GM18517 (cell line): ENCODE results near the gene DDI1.

Source experiments
- ATAC-seq: cut with Tn5 transposase; IDR thresholded peaks from one replicate; pipeline ENCODE4 v1.9.1; 2021; ENCODE audit warnings: mild to moderate bottlenecking, moderate library complexity; ENCODE audit not compliant: unreplicated experiment

Gene DDI1

DNA sequence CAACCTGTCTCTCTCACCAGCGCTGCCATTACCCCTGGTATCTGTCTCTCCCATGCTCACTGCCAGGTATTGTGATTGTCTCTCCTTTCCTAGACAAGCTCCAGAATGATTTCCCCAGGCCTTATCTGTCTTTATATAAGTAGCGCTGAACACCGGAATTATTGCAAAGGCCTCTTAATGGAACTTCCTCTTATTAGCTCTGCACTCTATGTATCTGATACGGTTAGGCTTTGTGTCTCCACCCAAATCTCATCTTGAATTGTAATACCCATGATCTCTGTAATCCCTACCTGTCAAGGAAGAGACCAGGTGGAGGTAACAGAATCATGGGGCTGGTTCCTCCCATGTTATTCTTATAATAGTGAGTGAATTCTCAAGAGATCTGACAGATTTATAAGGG, 39.3 kb downstream of the DDI1 start:
- ATAC-seq = no peak

DNA sequence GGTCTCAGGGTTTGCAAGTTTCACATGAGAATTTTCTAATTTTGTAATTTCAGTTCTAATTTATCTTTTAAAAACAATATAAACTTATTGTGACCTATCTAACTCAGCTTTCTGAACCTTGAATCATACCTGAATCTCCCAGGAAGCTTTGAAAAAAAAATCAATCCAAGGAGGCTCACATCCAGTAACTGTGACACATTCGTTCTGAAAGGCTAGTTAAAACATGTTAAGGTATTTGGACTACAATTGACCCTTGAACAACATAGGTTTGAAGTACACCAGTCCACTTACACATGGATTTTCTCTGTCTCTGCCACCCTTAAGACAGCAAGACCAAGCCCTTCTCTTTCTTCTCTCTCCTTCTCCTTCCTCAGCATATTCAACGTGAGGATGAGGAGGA, 40.0 kb downstream of the DDI1 start:
- ATAC-seq = no peak

DNA sequence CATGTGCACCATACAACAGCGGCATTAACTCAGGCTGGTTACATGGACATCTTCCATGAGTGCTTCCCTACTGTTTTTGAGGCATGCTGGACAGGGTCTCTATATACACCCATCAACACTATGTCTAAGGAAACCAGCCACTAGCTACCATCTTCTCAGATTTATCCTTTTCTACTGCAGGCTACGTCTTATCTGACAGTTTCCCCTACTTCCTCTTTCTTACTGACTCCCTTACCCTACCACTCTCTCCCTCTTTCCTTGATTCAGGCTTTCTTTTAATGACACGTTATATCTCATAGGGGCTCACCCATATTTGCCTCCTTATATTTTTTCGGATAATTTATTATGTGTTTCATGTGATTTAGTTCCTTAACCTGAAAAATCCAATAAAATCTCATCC, 41.8 kb downstream of the DDI1 start:
- ATAC-seq = no peak

DNA sequence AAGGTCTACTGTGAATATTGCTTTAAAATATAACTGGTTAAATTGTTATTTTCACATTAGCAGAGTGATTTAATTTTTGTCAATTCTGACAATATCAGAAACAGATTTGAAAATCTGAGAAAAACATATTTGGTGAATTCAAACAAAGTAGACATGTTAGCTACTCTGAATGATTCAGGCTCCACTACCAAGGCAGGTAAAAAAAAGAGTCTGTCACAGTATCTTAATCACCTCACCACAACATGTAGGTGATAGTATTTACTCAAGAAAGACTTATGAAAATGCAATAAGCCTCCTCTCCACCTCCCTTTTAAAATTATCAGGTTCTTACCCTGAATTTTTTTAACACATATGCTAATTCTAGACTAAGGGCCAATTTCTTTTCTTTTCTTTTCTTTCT, 42.6 kb downstream of the DDI1 start:
- ATAC-seq = no peak

DNA sequence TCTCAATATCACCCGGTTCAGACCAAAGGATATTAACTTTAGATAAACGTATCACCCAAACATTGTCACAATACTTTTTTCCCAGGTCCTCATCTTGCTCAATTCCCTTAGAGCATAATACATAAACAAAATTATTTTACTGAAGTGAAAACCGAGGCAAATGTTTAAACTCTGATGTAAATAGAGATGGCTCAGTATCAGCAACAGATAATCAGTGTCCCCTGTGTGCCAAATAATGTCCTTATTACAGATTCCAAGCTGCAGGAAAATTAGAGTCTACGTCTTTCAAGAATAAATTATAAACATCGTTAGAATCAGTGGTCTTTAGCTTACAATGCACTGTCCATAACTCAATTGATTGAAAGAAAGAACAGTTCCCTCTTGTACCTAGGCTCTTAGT, 50.2 kb downstream of the DDI1 start:
- no peak for ATAC-seq
